ENCODE measurements around the gene BLOC1S3.

BLOC1S3 gene

GRCh38 chr19:45168767-45169351 lies 9.7 kb upstream of the BLOC1S3 start:
- H3K27me3 ChIP-seq: no peaks in the 10 kb centered on the region
- no peak for TF ChIP-seq CTCF (IDR thresholded peaks at IDR 0.05; ENCODE audit: low read depth, low read length)
- DNase-seq: no peak
- H3K36me3 ChIP-seq: no peaks in the 10 kb centered on the region
- H3K9me3 ChIP-seq: no peaks in the 10 kb centered on the region
- no peaks in the 10 kb centered on the region for H3K4me1 ChIP-seq
- no peak overlapping the region for H3K4me3 ChIP-seq (ENCODE audit: low read depth, low read length)

DNA sequence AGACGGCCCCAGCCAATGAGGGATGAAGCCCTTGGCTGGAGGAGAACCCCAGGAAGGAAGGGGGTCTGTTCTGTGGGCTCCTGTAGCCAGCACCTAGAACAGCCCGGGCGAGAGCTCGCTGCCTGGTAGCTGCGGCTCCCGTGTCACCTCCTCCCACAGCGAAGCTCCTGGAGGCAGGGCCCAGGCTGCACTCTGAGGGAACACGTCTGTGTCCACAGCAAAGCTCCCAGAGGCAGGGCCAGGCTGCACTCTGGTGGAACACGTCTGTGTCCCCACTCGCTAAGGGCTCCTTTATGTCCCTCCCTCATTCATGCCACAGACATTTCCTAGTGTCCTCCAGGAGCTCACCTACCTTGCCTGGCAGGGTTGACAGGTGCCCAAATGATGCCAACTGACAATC lies 9.0 kb upstream of the BLOC1S3 start:
- Histone ChIP-seq H3K9me3 (no peaks in the 10 kb centered on the region), H3K4me1 (no peaks in the 10 kb centered on the region), H3K27me3 (no peaks in the 10 kb centered on the region), H3K4me3 (ENCODE audit: low read depth, low read length) (no peak overlapping the region), H3K36me3 (no peaks in the 10 kb centered on the region)
- no peak for TF ChIP-seq CTCF (IDR thresholded peaks at IDR 0.05; ENCODE audit: low read depth, low read length)
- no peak for DNase-seq

DNA sequence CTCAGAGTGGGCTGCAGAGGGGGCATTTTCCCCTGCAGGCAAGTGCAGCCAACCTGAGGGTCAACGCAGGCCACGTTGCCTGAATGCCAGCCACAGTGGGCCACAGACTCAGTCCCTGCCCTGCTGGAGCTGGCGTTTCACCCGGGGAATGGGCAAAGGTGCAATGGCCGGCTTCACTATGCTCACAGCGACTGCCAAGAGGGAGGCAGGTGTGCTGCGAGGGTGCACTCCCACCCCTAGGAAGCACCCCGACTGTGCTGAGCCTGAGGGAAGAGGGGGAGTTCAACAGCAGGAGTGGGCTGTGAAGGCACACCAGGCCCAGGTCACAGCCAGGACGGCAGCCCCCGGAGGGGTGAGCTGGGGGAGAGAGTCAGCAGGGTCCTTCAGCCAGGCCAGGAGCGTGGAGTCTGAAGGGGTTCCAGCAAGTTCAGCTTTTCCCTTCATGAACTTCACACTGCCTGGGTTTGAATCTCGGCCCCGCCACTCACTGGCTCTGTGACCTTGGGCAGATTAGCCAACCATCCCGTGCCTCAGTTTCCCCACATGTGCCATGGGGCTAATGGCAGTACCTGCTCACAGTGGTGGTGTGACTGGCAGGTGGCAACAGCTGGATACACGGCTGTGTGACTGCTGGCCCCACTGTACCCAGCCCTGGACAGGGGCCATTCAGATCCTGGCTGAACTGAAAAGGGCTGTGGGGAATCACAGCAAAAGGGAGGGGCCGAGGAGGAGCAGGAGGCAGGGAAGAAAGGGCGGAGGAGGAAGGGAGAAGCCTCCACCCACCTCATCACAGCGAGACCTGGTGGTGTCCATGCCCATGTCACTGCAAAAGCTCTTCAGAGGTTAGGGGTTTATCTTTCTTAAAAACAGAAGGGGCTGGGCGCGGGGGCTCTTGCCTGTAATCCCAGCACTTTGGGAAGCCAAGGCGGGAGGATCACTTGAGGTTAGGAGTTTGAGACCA lies 8.2 kb upstream of the BLOC1S3 start:
- Histone ChIP-seq H3K9me3 (no peaks in the 10 kb centered on the region), H3K27me3 (no peaks in the 10 kb centered on the region), H3K36me3 (no peaks in the 10 kb centered on the region), H3K4me3 (ENCODE audit: low read depth, low read length) (no peak overlapping the region), H3K4me1 (no peaks in the 10 kb centered on the region)
- no peak for TF ChIP-seq CTCF (IDR thresholded peaks at IDR 0.05; ENCODE audit: low read depth, low read length)
- DNase-seq: no peak

GRCh38 chr19:45171211-45171623 lies 7.4 kb upstream of the BLOC1S3 start:
- TF ChIP-seq CTCF (IDR thresholded peaks at IDR 0.05; ENCODE audit: low read depth, low read length): no peak
- Histone ChIP-seq H3K9me3 (no peaks in the 10 kb centered on the region), H3K4me3 (ENCODE audit: low read depth, low read length) (no peak overlapping the region), H3K36me3 (no peaks in the 10 kb centered on the region), H3K4me1 (no peaks in the 10 kb centered on the region), H3K27me3 (no peaks in the 10 kb centered on the region)
- no peak for DNase-seq

GRCh38 chr19:45172173-45172572 lies 6.4 kb upstream of the BLOC1S3 start:
- Histone ChIP-seq H3K4me1 (no peaks in the 10 kb centered on the region), H3K27me3 (no peaks in the 10 kb centered on the region), H3K36me3 (no peaks in the 10 kb centered on the region), H3K4me3 (ENCODE audit: low read depth, low read length) (no peak overlapping the region), H3K9me3 (no peaks in the 10 kb centered on the region)
- TF ChIP-seq CTCF (IDR thresholded peaks at IDR 0.05; ENCODE audit: low read depth, low read length): no peak
- DNase-seq: no peak

Measured in BE2C (cell line).